ENCODE measurements around the gene GABBR1.

DNA sequence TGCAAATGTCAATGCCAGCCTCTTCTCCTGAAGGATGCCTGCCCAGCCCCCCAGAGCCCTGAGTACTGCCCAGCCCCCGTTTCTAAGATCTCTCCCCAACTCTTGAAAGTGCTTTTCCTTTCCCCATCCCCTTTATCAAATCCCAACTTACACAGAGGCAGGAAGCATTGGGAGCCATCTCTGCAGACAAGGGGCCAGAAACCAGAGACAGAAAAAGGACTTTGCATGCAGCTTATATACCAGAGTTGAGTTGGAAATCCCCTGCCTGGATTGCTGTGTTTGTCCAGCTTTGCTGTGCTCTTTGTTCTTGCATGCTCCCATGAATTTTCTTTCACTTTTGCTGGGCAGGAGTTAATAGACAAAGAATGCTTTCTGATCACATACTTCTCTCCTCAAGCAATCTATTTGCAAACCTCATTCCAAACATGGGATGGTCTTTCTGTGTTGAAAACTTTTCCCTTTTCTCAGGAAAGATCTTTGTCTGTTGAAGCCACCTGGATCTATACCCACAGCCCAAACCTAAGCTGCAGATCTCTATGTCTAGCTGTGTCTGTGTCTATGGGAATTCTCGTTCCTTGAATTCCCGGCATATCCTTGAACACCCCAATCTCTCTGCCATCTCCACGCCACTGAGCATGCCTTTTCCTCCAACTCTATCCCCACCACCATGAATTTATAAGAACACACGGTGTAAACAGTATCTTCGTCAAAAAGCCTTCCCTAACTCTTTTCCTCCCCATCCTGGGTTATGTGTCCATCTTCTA lies 73.3 kb downstream of the GABBR1 start, which contains the start of gene UBD:
- TF ChIP-seq EZH2 (IDR thresholded peaks at IDR 0.05), result no peak
- no peak for TF ChIP-seq POLR2AphosphoS5 (IDR thresholded peaks at IDR 0.05; ENCODE audit: borderline replicate concordance, low read depth, low read length)
- no peak for TF ChIP-seq FOXP2 (optimal IDR thresholded peaks at IDR 0.05; ENCODE audit: control extremely low read depth, extremely low read length, insufficient read depth)

All from SK-N-MC (cell line).